ENCODE measurements around the gene FAM9A.

DNA sequence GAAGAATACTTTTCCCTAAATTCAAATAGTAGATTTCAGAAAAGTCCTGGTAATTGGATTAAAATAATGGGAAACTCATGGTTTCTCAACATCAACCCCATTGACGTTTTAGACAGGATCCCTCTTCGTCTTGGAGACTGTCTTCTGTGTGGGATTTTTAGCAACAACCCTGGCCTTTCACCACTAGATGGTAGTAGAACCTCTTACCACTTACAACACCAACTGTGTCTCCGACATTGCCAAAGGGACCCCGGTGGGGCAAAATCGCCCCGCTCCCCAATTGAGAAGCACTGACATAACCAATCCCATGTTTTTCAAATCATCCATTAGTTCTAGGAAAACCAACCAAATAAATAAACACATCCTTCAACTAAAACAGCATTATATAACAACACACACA lies 52.3 kb downstream of the FAM9A start:
- TF ChIP-seq, protein P1, sequence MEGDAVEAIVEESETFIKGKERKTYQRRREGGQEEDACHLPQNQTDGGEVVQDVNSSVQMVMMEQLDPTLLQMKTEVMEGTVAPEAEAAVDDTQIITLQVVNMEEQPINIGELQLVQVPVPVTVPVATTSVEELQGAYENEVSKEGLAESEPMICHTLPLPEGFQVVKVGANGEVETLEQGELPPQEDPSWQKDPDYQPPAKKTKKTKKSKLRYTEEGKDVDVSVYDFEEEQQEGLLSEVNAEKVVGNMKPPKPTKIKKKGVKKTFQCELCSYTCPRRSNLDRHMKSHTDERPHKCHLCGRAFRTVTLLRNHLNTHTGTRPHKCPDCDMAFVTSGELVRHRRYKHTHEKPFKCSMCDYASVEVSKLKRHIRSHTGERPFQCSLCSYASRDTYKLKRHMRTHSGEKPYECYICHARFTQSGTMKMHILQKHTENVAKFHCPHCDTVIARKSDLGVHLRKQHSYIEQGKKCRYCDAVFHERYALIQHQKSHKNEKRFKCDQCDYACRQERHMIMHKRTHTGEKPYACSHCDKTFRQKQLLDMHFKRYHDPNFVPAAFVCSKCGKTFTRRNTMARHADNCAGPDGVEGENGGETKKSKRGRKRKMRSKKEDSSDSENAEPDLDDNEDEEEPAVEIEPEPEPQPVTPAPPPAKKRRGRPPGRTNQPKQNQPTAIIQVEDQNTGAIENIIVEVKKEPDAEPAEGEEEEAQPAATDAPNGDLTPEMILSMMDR (IDR thresholded peaks at IDR 0.05), result peak in 2 of 4 experiments; percentile 28 to 39
- TF ChIP-seq POLR2A (IDR thresholded peaks at IDR 0.05) (no peak), POLR2AphosphoS5 (IDR thresholded peaks at IDR 0.05) (no peak)

All from prostate gland (tissue), 2 donors.